K562 (cell line): ENCODE data around the gene ORC1. TPM values are rescaled to one million over a fixed set of nuclear protein-coding genes. Genes with fewer than 3 reads are reported as not detected.

Experiments used
- ARID1B ChIP-seq: fragments of 450-650 bp; IDR thresholded peaks from 2 replicates; pipeline ENCODE4 v1.6.1; 2016; ENCODE audit warnings: antibody characterized with exemption, mild to moderate bottlenecking, inconsistent platforms
- ASH1L ChIP-seq: fragments of 450-650 bp; IDR thresholded peaks from 2 replicates; pipeline ENCODE4 v1.6.1; 2018; ENCODE audit warnings: borderline replicate concordance, mild to moderate bottlenecking, low read depth; ENCODE audit not compliant: partially characterized antibody
- CHAMP1 ChIP-seq: fragments of 450-650 bp; IDR thresholded peaks from 2 replicates; pipeline ENCODE4 v1.6.1; 2016; ENCODE audit warnings: mild to moderate bottlenecking
- CSDE1 ChIP-seq, 2 experiments: fragments of 450-650 bp; IDR thresholded peaks; 2 replicates each; pipeline ENCODE4 v1.6.1; 2016; ENCODE audit warnings: mild to moderate bottlenecking in 1 of 2
- ESRRA ChIP-seq: fragments of 450-650 bp; IDR thresholded peaks from 2 replicates; pipeline ENCODE4 v1.6.1; 2014; ENCODE audit warnings: low read depth, mild to moderate bottlenecking, moderate library complexity, borderline replicate concordance
- FOS ChIP-seq: IDR thresholded peaks from 3 replicates; pipeline ENCODE4 v1.6.1; 2011; ENCODE audit not compliant: insufficient read length; ENCODE audit errors: extremely low read depth
- FOXA3 ChIP-seq, 2 experiments: fragments of 450-650 bp in 1 of 2; sonication (generic) in 1 of 2; formaldehyde crosslinking; IDR thresholded peaks in 1 of 2; conservative IDR thresholded peaks in 1 of 2; 2 replicates each; pipeline versions ENCODE4 v1.4.0 to v1.8.0; 2020 to 2022; ENCODE audit warnings: mild to moderate bottlenecking in 2 of 2, missing genetic modification reagents in 1 of 2
- HDAC2 ChIP-seq: fragments of 450-650 bp; IDR thresholded peaks from 2 replicates; pipeline ENCODE4 v1.6.1; 2016; ENCODE audit warnings: mild to moderate bottlenecking
- JUND ChIP-seq, 2 experiments: IDR thresholded peaks; 2 replicates in 1 of 2; 3 replicates in 1 of 2; pipeline ENCODE4 v1.6.1; 2011; ENCODE audit warnings: borderline replicate concordance in 2 of 2, low read depth in 2 of 2, low read length in 2 of 2, improper control_type of control experiment in 1 of 2, missing biosample characterization in 1 of 2, missing genetic modification characterization in 1 of 2, missing genetic modification reagents in 1 of 2
- NCOA6 ChIP-seq: fragments of 450-650 bp; IDR thresholded peaks from 2 replicates; pipeline ENCODE4 v1.6.1; 2017; ENCODE audit warnings: mild to moderate bottlenecking
- PRDM10 ChIP-seq: fragments of 450-650 bp; IDR thresholded peaks from 2 replicates; pipeline ENCODE4 v1.6.1; 2018; ENCODE audit not compliant: partially characterized antibody
- RBM17 ChIP-seq: fragments of 200-400 bp; formaldehyde crosslinking; IDR thresholded peaks from 2 replicates; pipeline ENCODE4 v1.6.1; 2017; ENCODE audit warnings: low read depth, mild to moderate bottlenecking, low read length, borderline replicate concordance
- RFX7 ChIP-seq: fragments of 250-450 bp; sonication (Bioruptor Pico); IDR thresholded peaks from 2 replicates; pipeline ENCODE4 v1.5.1; 2021; ENCODE audit warnings: mild to moderate bottlenecking
- SAP30 ChIP-seq: fragments of 200-600 bp; sonication (generic); IDR thresholded peaks from 2 replicates; pipeline ENCODE4 v1.6.1; 2012; ENCODE audit warnings: borderline replicate concordance, low read depth, mild to moderate bottlenecking, moderate library complexity, low read length, control low read depth, inconsistent platforms; ENCODE audit not compliant: insufficient read depth, poor library complexity, severe bottlenecking
- SMC3 ChIP-seq: conservative IDR thresholded peaks from 2 replicates; pipeline ENCODE4 v1.6.1; 2011; ENCODE audit warnings: low read depth, low read length, improper control_type of control experiment; ENCODE audit not compliant: insufficient read depth
- SRF ChIP-seq, 2 experiments: fragments of 250-450, 450-650 bp in 1 of 2; sonication (Bioruptor Pico) in 1 of 2; sonication (generic) in 1 of 2; formaldehyde crosslinking; IDR thresholded peaks; 2 replicates each; pipeline versions ENCODE4 v1.5.0 to v1.5.1; 2020 to 2022; ENCODE audit warnings: mild to moderate bottlenecking in 1 of 2, missing genetic modification reagents in 1 of 2
- THRAP3 ChIP-seq: fragments of 450-650 bp; IDR thresholded peaks from 2 replicates; pipeline ENCODE4 v1.6.1; 2016; ENCODE audit warnings: mild to moderate bottlenecking, inconsistent platforms, borderline replicate concordance
- U2AF2 ChIP-seq: fragments of 200-400 bp; formaldehyde crosslinking; optimal IDR thresholded peaks from 2 replicates; pipeline ENCODE3; 2017; ENCODE audit warnings: low read depth, mild to moderate bottlenecking, low read length
- ZBTB9 ChIP-seq: fragments of 450-650 bp; formaldehyde crosslinking; IDR thresholded peaks from 2 replicates; pipeline ENCODE4 v1.4.0; 2020; ENCODE audit warnings: mild to moderate bottlenecking, moderate library complexity
- ZNF316 ChIP-seq: fragments of 450-650 bp; IDR thresholded peaks from 2 replicates; pipeline ENCODE4 v1.6.1; 2016
- ZNF830 ChIP-seq: fragments of 250-450 bp; sonication (Bioruptor Pico); IDR thresholded peaks from 2 replicates; pipeline ENCODE4 v1.5.0; 2021; ENCODE audit warnings: mild to moderate bottlenecking
- polyA plus RNA-seq, 8 experiments: library from polyadenylated mRNA; depleted of rRNA in 4 of 8; stranded (reverse) in 5 of 8; unstranded in 3 of 8; fragments of >200 nt; fragmentation: Nextera tagmentation in 2 of 8; fragmentation: Illumina TruSeq in 1 of 8; extraction: Ambion mirVana in 2 of 8; extraction: Trizol in 1 of 8; gene quantifications; 2 replicates each; pipeline versions ENCODE4 v1.2.1 to v1.2.3, GENCODE V29; 2011 to 2014; ENCODE audit warnings: inconsistent platforms in 1 of 8, missing spikeins in 1 of 8
- total RNA-seq, 7 experiments: library from RNA; depleted of rRNA in 6 of 7; stranded (reverse); fragments of >200 nt in 6 of 7; fragmentation: Illumina TruSeq in 2 of 7; extraction: Trizol in 2 of 7; gene quantifications; 2 replicates each; pipeline versions ENCODE4 v1.2.1 to v1.2.3, GENCODE V29; 2011 to 2021; ENCODE audit warnings: low replicate concordance in 1 of 7

The ORC1 gene
- total and polyA plus RNA-seq, 9 of the 15 experiments (the other 6 are each of a cell fraction or from before 2014, with no cell fraction given): 26.4 to 91.6 (median 69.7) TPM

GRCh38 chr1:52365071-52365745, 39.0 kb downstream of the ORC1 start (continued):
- TF ChIP-seq THRAP3 (no peak), U2AF2 (no peak), ESRRA (peak; percentile 48; the same call in 1 of the 2 replicates), ZNF316 (peak; percentile 97), CSDE1 (IDR thresholded peaks at IDR 0.05) (no peak), ZBTB9 (CRISPR knock-in tag) (no peak), FOXA3 (CRISPR knock-in tag; conservative IDR thresholded peaks at IDR 0.05 in 1 of 2, IDR thresholded peaks at IDR 0.05 in 1 of 2) (no peak; a peak in 1 of 4 replicates), ZNF830 (CRISPR knock-in tag) (no peak), PRDM10 (no peak), SRF (CRISPR knock-in tag; IDR thresholded peaks at IDR 0.05) (no peak; a peak in 1 of 4 replicates), RBM17 (no peak), JUND (IDR thresholded peaks at IDR 0.05; ENCODE audit: borderline replicate concordance, low read depth, low read length) (peak; percentile 92), JUND (tag; IDR thresholded peaks at IDR 0.05; ENCODE audit: borderline replicate concordance, low read depth, low read length) (peak; percentile 89; the same call in 2 of the 3 replicates), ASH1L (no peak), FOS (no peak), ARID1B (peak; percentile 70), HDAC2 (no peak), RFX7 (CRISPR knock-in tag) (no peak), SAP30 (no peak), CHAMP1 (no peak), SMC3 (no peak), NCOA6 (no peak)
